DND-41 (cell line): Measurements from ENCODE around the gene MGA.
A peak's percentile ranks its signal among the peaks of the same experiment; 100 is the strongest.

Source experiments
- ATAC-seq: fragments of 200-7000 bp; cut with Tn5 transposase; 3 replicates; pipeline ENCODE4 v1.9.1; 2021; ENCODE audit warnings: low read depth; ENCODE audit not compliant: insufficient read depth
- DNase-seq: peaks from one replicate; pipeline ENCODE4 v3.0.0-alpha.2; 2020
- H2AFZ ChIP-seq: 2 replicates; pipeline ENCODE4 v1.6.0; 2012; ENCODE audit warnings: low read depth, low read length
- H3K27ac ChIP-seq: 2 replicates; pipeline ENCODE4 v1.5.1; 2012; ENCODE audit warnings: low read length, inconsistent platforms
- H3K27me3 ChIP-seq: fragments of 200-600 bp; sonication (generic); 2 replicates; pipeline ENCODE4 v1.6.0; 2012; ENCODE audit warnings: low read length, mild to moderate bottlenecking, inconsistent platforms; ENCODE audit not compliant: insufficient read depth, poor library complexity
- H3K36me3 ChIP-seq: 2 replicates; pipeline ENCODE4 v1.5.1; 2012; ENCODE audit warnings: low read length, inconsistent platforms; ENCODE audit not compliant: insufficient read depth
- H3K4me1 ChIP-seq: 2 replicates; pipeline ENCODE4 v1.5.1; 2012; ENCODE audit warnings: mild to moderate bottlenecking, low read length; ENCODE audit not compliant: insufficient read depth
- H3K4me2 ChIP-seq: 2 replicates; pipeline ENCODE4 v1.6.0; 2012; ENCODE audit warnings: mild to moderate bottlenecking, moderate library complexity, low read length, inconsistent platforms; ENCODE audit not compliant: insufficient read depth
- H3K4me3 ChIP-seq, 2 experiments: fragments of 200-600 bp in 1 of 2; shearing (Covaris generic) in 1 of 2; 2 replicates each; pipeline ENCODE4 v1.5.1; 2012 to 2016; ENCODE audit warnings: inconsistent platforms in 2 of 2, low read length in 2 of 2, mild to moderate bottlenecking in 2 of 2, low read depth in 1 of 2, moderate library complexity in 1 of 2
- H3K79me2 ChIP-seq: 2 replicates; pipeline ENCODE4 v1.6.0; 2012; ENCODE audit warnings: low read length, inconsistent platforms; ENCODE audit not compliant: insufficient read depth
- H3K9ac ChIP-seq: 2 replicates; pipeline ENCODE4 v1.6.0; 2012; ENCODE audit warnings: low read depth, mild to moderate bottlenecking, inconsistent platforms, low read length, moderate library complexity
- H3K9me3 ChIP-seq: 2 replicates; pipeline ENCODE4 v1.5.1; 2012; ENCODE audit warnings: low read length, moderate library complexity, mild to moderate bottlenecking, inconsistent platforms; ENCODE audit not compliant: insufficient read depth, severe bottlenecking
- H4K20me1 ChIP-seq: 2 replicates; pipeline ENCODE4 v1.6.0; 2012; ENCODE audit warnings: low read length; ENCODE audit not compliant: insufficient read depth
- EZH2 ChIP-seq: IDR thresholded peaks from 3 replicates; pipeline ENCODE4 v1.6.1; 2012; ENCODE audit warnings: borderline replicate concordance, low read depth, mild to moderate bottlenecking, moderate library complexity, low read length, inconsistent platforms; ENCODE audit not compliant: severe bottlenecking
- TF ChIP-seq, protein P1 (sequence below): IDR thresholded peaks from 2 replicates; pipeline ENCODE4 v1.5.1; 2012; ENCODE audit warnings: borderline replicate concordance, low read length, moderate library complexity, mild to moderate bottlenecking; ENCODE audit not compliant: poor library complexity, severe bottlenecking; ENCODE audit errors: extremely low read depth

MGA gene

DNA sequence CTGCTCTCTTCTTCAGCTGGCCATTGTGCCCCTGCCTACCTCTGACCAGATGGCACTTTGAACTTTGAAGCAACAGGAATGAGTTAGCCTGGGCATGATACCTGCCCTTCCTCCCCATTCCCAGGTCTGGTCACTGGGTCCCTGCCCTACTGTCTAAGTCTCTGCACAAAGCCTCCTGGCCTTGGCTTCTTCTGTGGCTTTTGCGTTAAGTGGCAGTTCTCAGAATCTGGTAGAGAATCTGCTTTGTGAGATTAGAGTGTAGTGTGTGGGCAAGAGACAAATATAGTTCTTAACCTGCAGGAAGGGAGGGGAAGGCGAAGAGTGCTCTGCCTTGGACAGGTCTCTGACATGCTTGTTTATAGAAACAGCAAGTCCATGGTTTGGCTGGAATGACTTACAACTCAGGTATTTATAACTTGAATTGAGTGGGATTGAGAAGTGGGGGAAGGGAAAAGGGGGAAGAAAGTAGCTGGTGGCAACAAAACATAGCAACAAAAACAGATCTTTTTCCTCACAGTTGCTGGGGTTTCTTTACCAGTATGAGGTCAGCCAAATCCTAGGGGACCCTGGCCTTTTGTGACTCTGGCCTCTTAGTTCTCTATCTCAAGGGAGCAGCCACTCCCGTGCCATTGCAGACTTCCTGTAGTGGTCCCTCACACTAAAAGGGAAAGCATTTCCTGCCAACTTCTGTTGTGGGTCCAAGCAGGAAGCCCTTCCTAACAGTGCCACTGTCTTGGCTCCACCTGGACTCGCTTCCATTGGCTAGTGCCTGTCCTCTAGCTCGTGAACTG, 130.7 kb downstream of the MGA start:
- Histone ChIP-seq H3K9ac (no peak overlapping the region), H3K4me3 (no peak overlapping the region), H3K9me3 (no peaks in the 10 kb centered on the region), H3K4me1 (peaks cover 26% of the 10 kb centered on the region), H3K27me3 (no peaks in the 10 kb centered on the region), H3K27ac (peak overlapping the region; percentile 40), H3K79me2 (peaks cover 32% of the 10 kb centered on the region; the same call in 1 of the 2 replicates), H4K20me1 (peaks cover 3% of the 10 kb centered on the region; the same call in 1 of the 2 replicates), H2AFZ (no peak overlapping the region), H3K4me2 (peak overlapping the region; percentile 39), H3K36me3 (no peaks in the 10 kb centered on the region)
- ATAC-seq (peak; percentile 78), DNase-seq (peak; percentile 39)
- TF ChIP-seq, protein P1, sequence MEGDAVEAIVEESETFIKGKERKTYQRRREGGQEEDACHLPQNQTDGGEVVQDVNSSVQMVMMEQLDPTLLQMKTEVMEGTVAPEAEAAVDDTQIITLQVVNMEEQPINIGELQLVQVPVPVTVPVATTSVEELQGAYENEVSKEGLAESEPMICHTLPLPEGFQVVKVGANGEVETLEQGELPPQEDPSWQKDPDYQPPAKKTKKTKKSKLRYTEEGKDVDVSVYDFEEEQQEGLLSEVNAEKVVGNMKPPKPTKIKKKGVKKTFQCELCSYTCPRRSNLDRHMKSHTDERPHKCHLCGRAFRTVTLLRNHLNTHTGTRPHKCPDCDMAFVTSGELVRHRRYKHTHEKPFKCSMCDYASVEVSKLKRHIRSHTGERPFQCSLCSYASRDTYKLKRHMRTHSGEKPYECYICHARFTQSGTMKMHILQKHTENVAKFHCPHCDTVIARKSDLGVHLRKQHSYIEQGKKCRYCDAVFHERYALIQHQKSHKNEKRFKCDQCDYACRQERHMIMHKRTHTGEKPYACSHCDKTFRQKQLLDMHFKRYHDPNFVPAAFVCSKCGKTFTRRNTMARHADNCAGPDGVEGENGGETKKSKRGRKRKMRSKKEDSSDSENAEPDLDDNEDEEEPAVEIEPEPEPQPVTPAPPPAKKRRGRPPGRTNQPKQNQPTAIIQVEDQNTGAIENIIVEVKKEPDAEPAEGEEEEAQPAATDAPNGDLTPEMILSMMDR = no peak
- TF ChIP-seq EZH2 = no peak

DNA sequence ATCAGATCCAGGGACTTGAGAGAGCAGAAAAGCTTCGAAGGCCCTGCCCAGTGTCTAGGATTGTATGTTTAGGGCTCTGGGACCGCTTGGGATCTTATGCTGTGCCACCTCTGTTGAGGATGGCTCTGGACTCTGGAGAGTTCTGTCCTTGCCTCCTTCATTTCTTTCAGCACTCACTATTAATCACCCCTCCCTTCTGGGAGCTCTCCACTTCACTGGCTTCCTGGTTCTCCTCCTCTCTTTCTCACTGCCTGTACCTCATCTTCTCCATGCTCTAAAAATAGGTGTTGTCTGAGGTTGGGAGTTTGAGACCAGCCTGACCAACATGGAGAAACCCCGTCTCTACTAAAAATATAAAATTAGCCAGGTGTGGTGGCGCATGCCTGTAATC, 131.3 kb downstream of the MGA start:
- ATAC-seq (no peak; the same call in 2 of the 3 replicates), DNase-seq (no peak)
- Histone ChIP-seq H2AFZ (no peak overlapping the region), H3K4me3 (no peak overlapping the region), H3K4me2 (peak overlapping the region; percentile 39), H3K79me2 (peaks cover 32% of the 10 kb centered on the region; the same call in 1 of the 2 replicates), H3K9me3 (no peaks in the 10 kb centered on the region), H4K20me1 (peaks cover 3% of the 10 kb centered on the region; the same call in 1 of the 2 replicates), H3K9ac (no peak overlapping the region), H3K4me1 (peaks cover 28% of the 10 kb centered on the region), H3K27me3 (no peaks in the 10 kb centered on the region), H3K27ac (peak overlapping the region; percentile 40), H3K36me3 (no peaks in the 10 kb centered on the region)
- TF ChIP-seq EZH2 = no peak
- TF ChIP-seq, protein P1 = no peak

DNA sequence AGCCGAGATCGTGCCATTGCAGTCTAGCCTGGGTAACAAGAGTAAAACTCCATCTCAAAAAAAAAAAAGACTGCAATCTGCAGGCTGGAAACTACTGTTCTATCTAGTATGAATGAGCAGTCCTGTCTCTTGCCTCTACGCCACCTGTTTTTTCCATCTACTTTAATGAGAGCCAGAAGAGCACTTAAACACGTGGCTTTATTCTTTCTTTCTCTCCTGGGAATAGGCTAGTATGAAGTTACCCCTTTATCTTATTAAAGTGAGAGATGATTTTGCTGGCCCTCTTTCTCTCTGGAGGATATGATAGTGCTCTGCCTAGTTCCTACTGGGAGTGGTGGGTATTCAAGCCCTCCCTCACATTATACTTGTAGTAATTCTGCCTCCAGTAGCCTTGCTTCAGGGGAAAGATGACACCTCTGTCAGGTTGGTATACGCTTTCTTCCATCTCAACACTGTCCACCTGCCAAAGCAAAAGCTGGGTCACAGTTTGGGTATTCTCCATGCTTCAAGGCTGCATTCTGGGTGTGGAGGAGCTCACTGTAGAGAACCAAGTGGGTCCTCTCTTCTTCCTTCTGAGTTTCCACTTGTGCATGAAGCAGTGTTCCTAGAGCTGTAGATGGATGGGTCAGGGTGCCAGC, 131.9 kb downstream of the MGA start:
- Histone ChIP-seq H3K79me2 (peaks cover 32% of the 10 kb centered on the region; the same call in 1 of the 2 replicates), H3K4me1 (peaks cover 28% of the 10 kb centered on the region), H2AFZ (no peak overlapping the region), H4K20me1 (peaks cover 3% of the 10 kb centered on the region; the same call in 1 of the 2 replicates), H3K27me3 (no peaks in the 10 kb centered on the region), H3K4me3 (no peak overlapping the region), H3K27ac (no peak overlapping the region), H3K4me2 (no peak overlapping the region), H3K9ac (no peak overlapping the region), H3K9me3 (no peaks in the 10 kb centered on the region), H3K36me3 (no peaks in the 10 kb centered on the region)
- ATAC-seq (no peak), DNase-seq (no peak)
- TF ChIP-seq, protein P1 = no peak
- no peak for TF ChIP-seq EZH2
